ENCODE data around the gene WFDC8.

The WFDC8 gene

DNA sequence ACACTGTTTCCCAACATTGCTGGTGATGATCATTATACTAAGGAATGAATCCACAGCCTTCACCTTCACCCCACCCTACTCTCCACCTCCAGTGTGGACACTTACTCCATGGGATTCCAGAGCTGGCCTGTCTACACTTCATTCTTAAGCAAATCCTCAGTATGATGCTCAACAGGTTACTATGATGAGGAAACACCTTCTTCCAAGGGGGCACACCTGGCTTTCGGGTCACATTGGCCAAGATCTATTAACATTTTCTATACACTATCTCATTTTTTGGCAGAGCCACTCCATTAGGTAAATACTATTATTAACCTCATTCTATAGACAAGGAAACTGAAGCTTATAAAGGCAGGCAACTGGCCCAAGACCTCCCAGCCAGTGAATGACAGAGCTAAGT lies 23.9 kb downstream of the WFDC8 start:
- ChIA-PET CTCF (interaction anchor here (0.6 to 1.2 kb wide), 2 partner anchors 216 to 1197 kb away, joined by 3 read pairs; no protein-coding TSS in a partner anchor), POLR2A (ENCODE audit: low non-redundant PET) (no interaction called here)
- no peak for TF ChIP-seq CTCF (conservative IDR thresholded peaks at IDR 0.05; ENCODE audit: low read depth)
- DNase-seq (ENCODE audit: low spot score): no peak
- H3K27ac ChIP-seq: no peak overlapping the region

DNA sequence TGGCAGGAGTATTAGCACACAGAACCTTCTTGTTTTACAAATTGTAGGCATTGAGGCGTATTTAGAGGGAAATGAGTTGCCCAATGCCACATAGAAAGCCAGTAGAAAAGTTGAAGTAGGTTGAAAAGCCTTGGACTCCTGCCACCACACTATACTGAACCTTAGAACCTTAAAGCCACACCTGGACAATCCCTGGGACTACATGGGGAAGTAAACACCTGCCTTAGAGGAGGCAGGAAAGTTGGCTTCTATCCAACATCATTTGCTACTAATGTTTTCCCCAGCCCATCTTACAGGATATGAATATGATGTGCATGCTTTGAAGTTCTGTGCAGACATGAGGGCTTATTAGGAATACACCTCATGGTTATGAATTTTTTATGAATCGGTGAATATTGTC lies 26.6 kb downstream of the WFDC8 start:
- ChIA-PET POLR2A (ENCODE audit: low non-redundant PET) (no interaction called here), CTCF (no interaction called here)
- H3K27ac ChIP-seq: no peak overlapping the region
- DNase-seq (ENCODE audit: low spot score): no peak
- no peak for TF ChIP-seq CTCF (conservative IDR thresholded peaks at IDR 0.05; ENCODE audit: low read depth)

DNA sequence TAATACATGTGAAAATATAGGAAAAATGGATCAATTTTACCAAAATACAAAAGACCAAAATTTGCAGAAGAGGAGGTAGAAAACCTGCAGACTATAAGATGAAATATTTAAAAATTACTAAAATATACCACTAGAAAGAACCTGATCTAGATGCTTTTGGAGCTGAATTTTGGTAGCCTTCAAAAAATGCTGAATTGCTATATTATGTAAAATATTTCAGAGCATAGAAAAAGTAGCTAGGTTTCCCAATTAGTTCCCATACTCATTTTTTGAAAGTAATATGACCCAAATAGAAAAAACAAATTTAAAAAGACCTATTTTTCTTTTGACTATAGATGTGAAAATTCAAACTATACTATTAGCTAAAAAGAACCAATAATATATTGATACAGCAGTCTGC lies 28.3 kb downstream of the WFDC8 start:
- POLR2A ChIA-PET (ENCODE audit: low non-redundant PET): no interaction called here
- DNase-seq (ENCODE audit: low spot score): no peak
- no peak for TF ChIP-seq CTCF (conservative IDR thresholded peaks at IDR 0.05; ENCODE audit: low read depth)
- no peak overlapping the region for H3K27ac ChIP-seq
- CTCF ChIA-PET: interaction anchor here (0.6 to 2.3 kb wide), 3 partner anchors 66 to 344 kb away, joined by 3 to 10 read pairs (median 4); no protein-coding TSS in a partner anchor

GRCh38 chr20:45548410-45548809 lies 30.7 kb downstream of the WFDC8 start:
- no peak for DNase-seq (ENCODE audit: low spot score)
- no peak for TF ChIP-seq CTCF (conservative IDR thresholded peaks at IDR 0.05; ENCODE audit: low read depth)
- H3K27ac ChIP-seq: no peak overlapping the region
- CTCF ChIA-PET: interaction anchor here (0.6 to 2.1 kb wide), 3 partner anchors 223 to 627 kb away, joined by 3 to 16 read pairs (median 3); no protein-coding TSS in a partner anchor
- POLR2A ChIA-PET (ENCODE audit: low non-redundant PET): interaction anchor here (0.8 kb wide), 1 partner anchor 223 kb away, joined by 3 read pairs; no protein-coding TSS in a partner anchor

- CTCF ChIA-PET: interaction anchor here (0.8 to 2.1 kb wide), 2 partner anchors 172 to 224 kb away, joined by 4 to 16 read pairs; no protein-coding TSS in a partner anchor
Measured at GRCh38 chr20:45547206-45547770, 31.8 kb downstream of the WFDC8 start, which contains the start of gene EPPIN. EPPIN (minus strand) TSS chr20:45547401; CDS start chr20:45547357, 44 bp downstream.

More at GRCh38 chr20:45547206-45547770, 31.8 kb downstream of the WFDC8 start, which contains the start of gene EPPIN:
- H3K27ac ChIP-seq: no peak within 1 kb of the TSS
- no peak for TF ChIP-seq CTCF (conservative IDR thresholded peaks at IDR 0.05; ENCODE audit: low read depth)
- POLR2A ChIA-PET (ENCODE audit: low non-redundant PET): interaction anchor here (0.8 kb wide), 1 partner anchor 224 kb away, joined by 3 read pairs; no protein-coding TSS in a partner anchor
- no peak for DNase-seq (ENCODE audit: low spot score)
